HepG2 (cell line): ENCODE results near the gene VANGL2. TPM values are rescaled to one million over a fixed set of nuclear protein-coding genes. Genes with fewer than 3 reads are reported as not detected.

Source experiments
- ATAC-seq: fragments of 200-7000 bp; cut with Tn5 transposase; 3 replicates; pipeline ENCODE4 v1.9.1; 2020; ENCODE audit warnings: mild to moderate bottlenecking, moderate library complexity
- BruUV-seq: library from RNA; stranded (reverse); fragments of 400-500 nt; replicated peaks from 2 replicates; lab custom pipeline; 2021; lab: Mats Ljungman, UMichigan
- CTCF ChIA-PET: fragments of 300-600 bp; formaldehyde crosslinking; extraction: SDS; loops from one replicate; lab custom pipeline; 2021; ENCODE audit warnings: low total read pairs, inconsistent platforms, low intra/inter-chr PET ratio; lab: Yijun Ruan, JAX
- POLR2A ChIA-PET: fragments of 350-600 bp; sonication (Branson Sonifier 250); formaldehyde crosslinking; loops from one replicate; lab custom pipeline; 2020; ENCODE audit warnings: antibody characterized with exemption, inconsistent platforms; lab: Yijun Ruan, JAX
- DNase-seq: peaks from one replicate; pipeline ENCODE4 v3.0.0-alpha.2; 2015; ENCODE audit warnings: low spot score
- FAIRE-seq: peaks from 3 replicates; lab custom pipeline; 2011; peaks lifted over from hg19 to GRCh38; lab: Jason Lieb, UNC
- H2AFZ ChIP-seq: one replicate; pipeline ENCODE4 v1.6.1; 2011; ENCODE audit warnings: low read length, inconsistent platforms
- H3K27ac ChIP-seq: fragments of 300-600 bp; 3 replicates; pipeline ENCODE4 v1.8.0; 2011; ENCODE audit warnings: mixed run types, mild to moderate bottlenecking, mixed read lengths, low read length, inconsistent platforms; ENCODE audit not compliant: insufficient read depth; ENCODE audit errors: extremely low read length
- H3K27me3 ChIP-seq, 2 experiments: fragments of 200-600 bp in 1 of 2; 2 replicates in 1 of 2; 3 replicates in 1 of 2; pipeline versions ENCODE4 v1.6.0 to v1.8.0; 2011; ENCODE audit warnings: low read length in 2 of 2, mild to moderate bottlenecking in 2 of 2, moderate library complexity in 2 of 2, inconsistent platforms in 1 of 2; ENCODE audit not compliant: insufficient read depth in 2 of 2, control insufficient read depth in 1 of 2
- H3K36me3 ChIP-seq, 2 experiments: fragments of 200-600 bp in 1 of 2; replicated peaks in 1 of 2; 2 replicates in 1 of 2; 3 replicates in 1 of 2; pipeline versions ENCODE4 v1.5.1 to v1.8.0; 2011; ENCODE audit warnings: low read length in 2 of 2, inconsistent platforms in 1 of 2; ENCODE audit not compliant: insufficient read depth in 2 of 2, control insufficient read depth in 1 of 2
- H3K4me1 ChIP-seq: 2 replicates; pipeline ENCODE4 v1.5.1; 2012; ENCODE audit warnings: low read length, inconsistent platforms; ENCODE audit not compliant: insufficient read depth
- H3K4me2 ChIP-seq: 2 replicates; pipeline ENCODE4 v1.6.0; 2011; ENCODE audit warnings: low read depth, low read length, inconsistent platforms
- H3K4me3 ChIP-seq, 3 experiments: fragments of 200-600 bp in 1 of 3; sonication (generic), shearing (Covaris generic) in 1 of 3; replicated peaks in 1 of 3; 2 replicates each; pipeline ENCODE4 v1.5.1; 2011 to 2016; ENCODE audit warnings: low read length in 3 of 3, inconsistent platforms in 2 of 3, low read depth in 2 of 3, mild to moderate bottlenecking in 2 of 3, control low read depth in 1 of 3, mixed read lengths in 1 of 3; ENCODE audit not compliant: insufficient read depth in 1 of 3
- H3K79me2 ChIP-seq: one replicate; pipeline ENCODE4 v1.6.1; 2011; ENCODE audit warnings: low read length, inconsistent platforms; ENCODE audit not compliant: insufficient read depth
- H3K9ac ChIP-seq: 2 replicates; pipeline ENCODE4 v1.6.0; 2011; ENCODE audit warnings: mild to moderate bottlenecking, low read depth, low read length, inconsistent platforms; ENCODE audit not compliant: insufficient read depth
- H3K9me3 ChIP-seq: 2 replicates; pipeline ENCODE4 v1.5.1; 2012; ENCODE audit warnings: mild to moderate bottlenecking, low read length
- H4K20me1 ChIP-seq: 2 replicates; pipeline ENCODE4 v1.6.0; 2011; ENCODE audit warnings: inconsistent platforms, mild to moderate bottlenecking, low read length, moderate library complexity; ENCODE audit not compliant: insufficient read depth
- ARNT ChIP-seq: fragments of 450-650 bp; IDR thresholded peaks from 2 replicates; pipeline ENCODE4 v1.6.1; 2017
- KLF12 ChIP-seq: sonication (generic); formaldehyde crosslinking; IDR thresholded peaks from 2 replicates; pipeline ENCODE4 v1.4.0; 2020; ENCODE audit warnings: missing genetic modification reagents, borderline replicate concordance
- PTBP1 ChIP-seq: fragments of 200-400 bp; formaldehyde crosslinking; IDR thresholded peaks from 2 replicates; pipeline ENCODE4 v1.6.1; 2018; ENCODE audit warnings: low read length, low read depth; ENCODE audit not compliant: poor library complexity, severe bottlenecking
- STAT5B ChIP-seq: sonication (generic); formaldehyde crosslinking; IDR thresholded peaks from 2 replicates; pipeline ENCODE4 v1.4.0; 2020; ENCODE audit warnings: missing genetic modification reagents
- THAP11 ChIP-seq: IDR thresholded peaks from 2 replicates; pipeline ENCODE4 v1.6.1; 2016; ENCODE audit warnings: missing biosample characterization, missing genetic modification reagents
- ZNF20 ChIP-seq: sonication (generic); formaldehyde crosslinking; IDR thresholded peaks from 2 replicates; pipeline ENCODE4 v1.4.0; 2020; ENCODE audit warnings: mild to moderate bottlenecking, moderate library complexity, missing genetic modification reagents
- ZNF343 ChIP-seq: sonication (generic); formaldehyde crosslinking; IDR thresholded peaks from 2 replicates; pipeline ENCODE4 v1.4.0; 2020; ENCODE audit warnings: mild to moderate bottlenecking, missing genetic modification reagents
- ZNF879 ChIP-seq: sonication (generic); formaldehyde crosslinking; IDR thresholded peaks from 2 replicates; pipeline ENCODE4 v1.8.1; 2023; ENCODE audit warnings: missing genetic modification reagents
- ZSCAN31 ChIP-seq: sonication (generic); formaldehyde crosslinking; IDR thresholded peaks from 2 replicates; pipeline ENCODE4 v1.5.0; 2020; ENCODE audit warnings: low read depth, mild to moderate bottlenecking, missing genetic modification reagents
- WGBS: methylation state at CpG from one replicate; pipeline ENCODE4 v1.1.6; 2017; ENCODE audit warnings: low lambda C conversion rate; 5-methylcytosine and 5-hydroxymethylcytosine counted together
- in situ Hi-C: cut with HindIII; loops from 2 replicates; pipeline ENCODE4 v1.10.0; 2017; ENCODE audit warnings: low pct_unique_long_range_greater_than_20kb; ENCODE audit not compliant: extremely low pct_ligation_motif_present
- intact Hi-C: fragments of 100-400 bp; cut with micrococcal nuclease; formaldehyde crosslinking; loops from one replicate; pipeline ENCODE4 v1.10.0; 2022; ENCODE audit not compliant: unreplicated experiment
- polyA plus RNA-seq, 8 experiments: library from polyadenylated mRNA; depleted of rRNA in 3 of 8; stranded (reverse) in 7 of 8; unstranded in 1 of 8; fragments of >200 nt; fragmentation: Illumina TruSeq in 4 of 8; extraction: Trizol in 4 of 8; gene quantifications; 2 replicates each; pipeline versions ENCODE4 v1.2.1 to v1.2.3, GENCODE V29; 2011 to 2016; ENCODE audit warnings: low read depth in 4 of 8, missing spikeins in 1 of 8, mixed read lengths in 1 of 8; ENCODE audit not compliant: insufficient read depth in 1 of 8
- total RNA-seq, 5 experiments: library from RNA; depleted of rRNA; stranded (reverse); fragments of >200 nt; fragmentation: Illumina TruSeq; extraction: Trizol; gene quantifications; 2 replicates each; pipeline ENCODE4 v1.2.3, GENCODE V29; 2016; ENCODE audit warnings: low read depth in 1 of 5
- TF ChIP-seq, protein P1 (sequence below), 2 experiments: sonication (generic) in 1 of 2; formaldehyde crosslinking in 1 of 2; IDR thresholded peaks; 2 replicates each; pipeline versions ENCODE4 v1.5.1 to v1.6.1; 2011 to 2020; ENCODE audit warnings: borderline replicate concordance in 1 of 2, low read depth in 1 of 2, low read length in 1 of 2, mild to moderate bottlenecking in 1 of 2, missing genetic modification reagents in 1 of 2, moderate library complexity in 1 of 2
- TF ChIP-seq, protein P2 (sequence below): sonication (generic); formaldehyde crosslinking; IDR thresholded peaks from 2 replicates; pipeline ENCODE4 v1.8.0; 2023; ENCODE audit warnings: mild to moderate bottlenecking, missing genetic modification reagents
- TF ChIP-seq, protein P3 (sequence below): sonication (generic); formaldehyde crosslinking; conservative IDR thresholded peaks from 2 replicates; pipeline ENCODE4 v1.8.0; 2022; ENCODE audit warnings: low read depth, missing genetic modification reagents
- TF ChIP-seq, protein P4 (sequence below): sonication (generic); formaldehyde crosslinking; conservative IDR thresholded peaks from 2 replicates; pipeline ENCODE4 v1.4.0; 2020; ENCODE audit warnings: mild to moderate bottlenecking, missing genetic modification reagents, moderate library complexity

Gene VANGL2
- total and polyA plus RNA-seq, 2 of the 13 experiments (the other 11 are each of a cell fraction or from before 2014, with no cell fraction given) = 0.09 TPM; not detected in 1

DNA sequence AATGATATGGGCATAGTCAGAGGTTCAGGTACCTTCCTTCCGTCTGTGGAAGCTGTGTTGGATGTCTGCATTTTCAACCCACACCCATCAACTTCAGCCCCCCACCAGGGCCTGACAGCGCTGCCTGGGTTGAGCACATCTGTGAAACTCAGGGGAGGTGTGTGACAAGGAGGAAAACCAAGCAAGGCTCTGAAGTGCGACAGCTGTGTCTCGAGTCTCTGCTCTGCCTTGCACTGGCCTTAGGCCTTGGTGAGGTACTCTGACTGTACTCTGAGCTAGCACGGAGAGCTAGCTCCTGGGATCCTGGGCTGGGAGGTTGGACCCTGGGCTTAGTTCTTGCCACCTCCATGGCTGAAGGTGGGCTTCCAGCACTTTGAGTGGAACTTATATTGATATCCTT is 9.1 kb downstream of the VANGL2 start (continued):
- TF ChIP-seq, protein P1, sequence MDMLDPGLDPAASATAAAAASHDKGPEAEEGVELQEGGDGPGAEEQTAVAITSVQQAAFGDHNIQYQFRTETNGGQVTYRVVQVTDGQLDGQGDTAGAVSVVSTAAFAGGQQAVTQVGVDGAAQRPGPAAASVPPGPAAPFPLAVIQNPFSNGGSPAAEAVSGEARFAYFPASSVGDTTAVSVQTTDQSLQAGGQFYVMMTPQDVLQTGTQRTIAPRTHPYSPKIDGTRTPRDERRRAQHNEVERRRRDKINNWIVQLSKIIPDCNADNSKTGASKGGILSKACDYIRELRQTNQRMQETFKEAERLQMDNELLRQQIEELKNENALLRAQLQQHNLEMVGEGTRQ (IDR thresholded peaks at IDR 0.05; ENCODE audit: low read depth, low read length) = no peak
- TF ChIP-seq, protein P1 (CRISPR knock-in tag; IDR thresholded peaks at IDR 0.05; ENCODE audit: borderline replicate concordance) = no peak
- no peak for TF ChIP-seq ZNF879 (CRISPR knock-in tag)
- TF ChIP-seq, protein P2, sequence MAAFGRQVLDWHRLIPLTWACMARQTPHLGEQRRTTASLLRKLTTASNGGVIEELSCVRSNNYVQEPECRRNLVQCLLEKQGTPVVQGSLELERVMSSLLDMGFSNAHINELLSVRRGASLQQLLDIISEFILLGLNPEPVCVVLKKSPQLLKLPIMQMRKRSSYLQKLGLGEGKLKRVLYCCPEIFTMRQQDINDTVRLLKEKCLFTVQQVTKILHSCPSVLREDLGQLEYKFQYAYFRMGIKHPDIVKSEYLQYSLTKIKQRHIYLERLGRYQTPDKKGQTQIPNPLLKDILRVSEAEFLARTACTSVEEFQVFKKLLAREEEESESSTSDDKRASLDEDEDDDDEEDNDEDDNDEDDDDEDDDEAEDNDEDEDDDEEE (CRISPR knock-in tag) = no peak

DNA sequence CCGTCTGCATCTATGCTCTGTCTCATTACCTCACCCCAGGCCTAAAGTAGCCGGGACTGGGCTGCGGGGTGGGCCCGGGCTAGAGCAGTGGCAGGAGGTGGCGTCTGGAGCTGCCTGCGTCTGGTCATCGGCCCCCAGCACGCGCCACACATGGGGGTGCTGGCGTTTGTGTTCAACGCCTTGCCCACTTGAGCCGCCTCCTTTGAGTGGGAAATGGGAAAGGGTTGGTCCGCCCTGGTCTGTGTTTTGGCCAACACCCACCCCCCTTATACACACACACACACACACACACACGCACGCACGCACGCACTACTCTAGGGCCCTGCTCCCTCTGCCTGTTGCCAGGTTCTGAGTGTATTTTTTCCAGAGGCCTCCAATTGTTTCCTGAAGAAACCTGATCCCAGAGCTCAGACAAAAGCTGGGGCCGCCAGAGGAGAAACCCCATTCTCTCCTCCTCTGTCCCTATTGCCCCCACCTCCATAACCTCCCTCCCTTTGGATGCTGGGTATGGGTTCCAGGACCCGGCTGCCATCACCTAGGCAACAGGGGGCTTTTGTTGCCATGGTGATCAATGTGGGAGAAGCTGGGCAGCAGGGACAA is 10.1 kb downstream of the VANGL2 start:
- no peak overlapping the region for H3K4me3 ChIP-seq
- ATAC-seq (no peak), DNase-seq (no peak), FAIRE-seq (no peak)
- H2AFZ ChIP-seq = no peak overlapping the region
- no peaks in the 10 kb centered on the region for H3K4me1 ChIP-seq
- H3K9ac ChIP-seq = no peak overlapping the region
- no peak overlapping the region for H3K27ac ChIP-seq
- ChIA-PET CTCF (no interaction called here), POLR2A (no interaction called here)
- WGBS = 67% methylated on average over 19 of the region's 19 CpGs
- H4K20me1 ChIP-seq = no peaks in the 10 kb centered on the region
- H3K79me2 ChIP-seq = no peaks in the 10 kb centered on the region
- intact Hi-C loops (no loop called here), in situ Hi-C loops (no loop called here)
- H3K9me3 ChIP-seq = no peaks in the 10 kb centered on the region
- no peak for TF ChIP-seq ZSCAN31 (CRISPR knock-in tag)
- no peak for TF ChIP-seq THAP11 (CRISPR knock-in tag)
- no peak for TF ChIP-seq ZNF20 (CRISPR knock-in tag)
- TF ChIP-seq ARNT = no peak
- no peak for TF ChIP-seq KLF12 (CRISPR knock-in tag)
- no peak for TF ChIP-seq ZNF343 (CRISPR knock-in tag)
- TF ChIP-seq, protein P3, sequence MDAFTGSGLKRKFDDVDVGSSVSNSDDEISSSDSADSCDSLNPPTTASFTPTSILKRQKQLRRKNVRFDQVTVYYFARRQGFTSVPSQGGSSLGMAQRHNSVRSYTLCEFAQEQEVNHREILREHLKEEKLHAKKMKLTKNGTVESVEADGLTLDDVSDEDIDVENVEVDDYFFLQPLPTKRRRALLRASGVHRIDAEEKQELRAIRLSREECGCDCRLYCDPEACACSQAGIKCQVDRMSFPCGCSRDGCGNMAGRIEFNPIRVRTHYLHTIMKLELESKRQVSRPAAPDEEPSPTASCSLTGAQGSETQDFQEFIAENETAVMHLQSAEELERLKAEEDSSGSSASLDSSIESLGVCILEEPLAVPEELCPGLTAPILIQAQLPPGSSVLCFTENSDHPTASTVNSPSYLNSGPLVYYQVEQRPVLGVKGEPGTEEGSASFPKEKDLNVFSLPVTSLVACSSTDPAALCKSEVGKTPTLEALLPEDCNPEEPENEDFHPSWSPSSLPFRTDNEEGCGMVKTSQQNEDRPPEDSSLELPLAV (CRISPR knock-in tag) = no peak
- no peak for TF ChIP-seq STAT5B (CRISPR knock-in tag)
- TF ChIP-seq PTBP1 = no peak
- TF ChIP-seq, protein P4, sequence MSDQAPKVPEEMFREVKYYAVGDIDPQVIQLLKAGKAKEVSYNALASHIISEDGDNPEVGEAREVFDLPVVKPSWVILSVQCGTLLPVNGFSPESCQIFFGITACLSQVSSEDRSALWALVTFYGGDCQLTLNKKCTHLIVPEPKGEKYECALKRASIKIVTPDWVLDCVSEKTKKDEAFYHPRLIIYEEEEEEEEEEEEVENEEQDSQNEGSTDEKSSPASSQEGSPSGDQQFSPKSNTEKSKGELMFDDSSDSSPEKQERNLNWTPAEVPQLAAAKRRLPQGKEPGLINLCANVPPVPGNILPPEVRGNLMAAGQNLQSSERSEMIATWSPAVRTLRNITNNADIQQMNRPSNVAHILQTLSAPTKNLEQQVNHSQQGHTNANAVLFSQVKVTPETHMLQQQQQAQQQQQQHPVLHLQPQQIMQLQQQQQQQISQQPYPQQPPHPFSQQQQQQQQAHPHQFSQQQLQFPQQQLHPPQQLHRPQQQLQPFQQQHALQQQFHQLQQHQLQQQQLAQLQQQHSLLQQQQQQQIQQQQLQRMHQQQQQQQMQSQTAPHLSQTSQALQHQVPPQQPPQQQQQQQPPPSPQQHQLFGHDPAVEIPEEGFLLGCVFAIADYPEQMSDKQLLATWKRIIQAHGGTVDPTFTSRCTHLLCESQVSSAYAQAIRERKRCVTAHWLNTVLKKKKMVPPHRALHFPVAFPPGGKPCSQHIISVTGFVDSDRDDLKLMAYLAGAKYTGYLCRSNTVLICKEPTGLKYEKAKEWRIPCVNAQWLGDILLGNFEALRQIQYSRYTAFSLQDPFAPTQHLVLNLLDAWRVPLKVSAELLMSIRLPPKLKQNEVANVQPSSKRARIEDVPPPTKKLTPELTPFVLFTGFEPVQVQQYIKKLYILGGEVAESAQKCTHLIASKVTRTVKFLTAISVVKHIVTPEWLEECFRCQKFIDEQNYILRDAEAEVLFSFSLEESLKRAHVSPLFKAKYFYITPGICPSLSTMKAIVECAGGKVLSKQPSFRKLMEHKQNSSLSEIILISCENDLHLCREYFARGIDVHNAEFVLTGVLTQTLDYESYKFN = no peak
- no peaks in the 10 kb centered on the region for H3K36me3 ChIP-seq
- no TSS peak for BruUV-seq
- H3K27me3 ChIP-seq = peaks cover 5 to 40% of the 10 kb centered on the region in 2 experiments
- H3K4me2 ChIP-seq = no peak overlapping the region
